Measurements from ENCODE around the gene UNC13C.

UNC13C gene

GRCh38 chr15:54580643-54581042 lies 602.4 kb downstream of the UNC13C start:
- no peak for DNase-seq (ENCODE audit: low read depth in 1 of 2, low spot score in 1 of 2)
- Histone ChIP-seq H3K27me3 (ENCODE audit: insufficient read depth, poor library complexity, severe bottlenecking) (no peaks in the 10 kb centered on the region), H3K4me3 (replicated peaks; ENCODE audit: insufficient read depth, low read length) (no peak overlapping the region), H3K27ac (replicated peaks) (no peak overlapping the region)
- TF ChIP-seq GABPA (IDR thresholded peaks at IDR 0.05; ENCODE audit: low read depth) (no peak), REST (IDR thresholded peaks at IDR 0.05; ENCODE audit: insufficient replicate concordance, low read depth) (no peak), POLR2AphosphoS5 (IDR thresholded peaks at IDR 0.05; ENCODE audit: low read depth) (no peak), CTCF (IDR thresholded peaks at IDR 0.05; ENCODE audit: insufficient read depth, low read length) (no peak), SPI1 (IDR thresholded peaks at IDR 0.05; ENCODE audit: borderline replicate concordance, low read depth) (no peak)

DNA sequence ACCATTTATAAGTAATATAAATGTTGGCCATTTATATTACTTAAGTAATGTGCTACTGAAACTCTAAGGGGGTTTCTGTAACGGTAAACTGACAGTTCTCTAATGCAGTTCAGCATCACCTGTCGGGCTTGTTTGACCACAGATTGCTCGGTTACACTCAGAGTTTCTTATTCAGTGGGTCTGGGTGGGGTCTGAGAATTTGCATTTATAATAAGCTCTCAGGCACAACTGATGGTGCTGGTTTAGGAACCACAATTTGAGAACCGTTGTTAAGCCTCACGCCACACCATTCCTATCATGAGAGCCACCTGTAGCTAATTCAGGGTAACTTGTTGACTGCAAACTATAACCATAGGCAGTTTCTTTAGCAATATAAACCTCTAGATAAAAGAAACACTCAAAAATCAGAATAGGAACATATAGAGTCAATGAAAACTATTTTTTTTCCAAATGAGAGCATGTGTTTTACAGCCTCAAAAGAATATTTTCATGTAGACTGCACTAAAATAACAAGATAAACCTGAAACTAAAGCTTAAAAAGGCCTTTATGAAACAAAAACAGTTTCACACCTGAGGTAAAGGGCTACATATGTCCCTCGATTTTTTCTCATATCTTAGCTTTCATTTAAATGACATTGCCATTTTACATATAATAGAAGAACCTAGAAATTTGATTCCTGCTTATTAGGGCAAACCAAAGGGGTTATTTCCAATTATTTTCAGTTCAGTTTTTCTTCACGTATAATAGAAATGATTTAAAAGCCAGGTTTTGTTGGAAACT lies 604.8 kb downstream of the UNC13C start:
- TF ChIP-seq GABPA (IDR thresholded peaks at IDR 0.05; ENCODE audit: low read depth) (no peak), SPI1 (IDR thresholded peaks at IDR 0.05; ENCODE audit: borderline replicate concordance, low read depth) (no peak), POLR2AphosphoS5 (IDR thresholded peaks at IDR 0.05; ENCODE audit: low read depth) (no peak), CTCF (IDR thresholded peaks at IDR 0.05; ENCODE audit: insufficient read depth, low read length) (no peak), REST (IDR thresholded peaks at IDR 0.05; ENCODE audit: insufficient replicate concordance, low read depth) (no peak)
- no peak for DNase-seq (ENCODE audit: low read depth in 1 of 2, low spot score in 1 of 2)
- Histone ChIP-seq H3K4me3 (replicated peaks; ENCODE audit: insufficient read depth, low read length) (no peak overlapping the region), H3K27me3 (ENCODE audit: insufficient read depth, poor library complexity, severe bottlenecking) (no peaks in the 10 kb centered on the region), H3K27ac (replicated peaks) (no peak overlapping the region)

DNA sequence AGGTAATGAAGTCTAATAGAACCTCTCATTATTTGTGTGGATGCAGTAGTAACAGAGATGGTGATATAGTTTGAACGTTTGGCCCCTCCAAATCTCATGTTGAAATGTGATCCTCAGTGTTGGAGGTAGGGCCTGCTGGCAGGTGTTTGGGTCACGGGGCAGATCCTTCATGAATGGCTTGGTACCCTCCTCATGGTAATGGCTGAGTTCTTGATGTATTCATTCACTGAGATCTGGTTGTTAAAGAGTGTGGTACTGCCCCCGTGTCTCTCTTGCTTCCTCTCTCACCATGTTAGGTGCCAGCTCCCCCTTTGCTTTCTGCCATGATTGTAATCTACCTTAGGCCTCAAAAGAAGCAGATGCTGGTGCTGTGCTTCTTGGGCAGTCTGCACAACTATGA lies 606.8 kb downstream of the UNC13C start:
- no peak for DNase-seq (ENCODE audit: low read depth in 1 of 2, low spot score in 1 of 2)
- H3K27me3 ChIP-seq (ENCODE audit: insufficient read depth, poor library complexity, severe bottlenecking), result no peaks in the 10 kb centered on the region
- TF ChIP-seq POLR2AphosphoS5 (IDR thresholded peaks at IDR 0.05; ENCODE audit: low read depth) (no peak), REST (IDR thresholded peaks at IDR 0.05; ENCODE audit: insufficient replicate concordance, low read depth) (no peak), SPI1 (IDR thresholded peaks at IDR 0.05; ENCODE audit: borderline replicate concordance, low read depth) (no peak), GABPA (IDR thresholded peaks at IDR 0.05; ENCODE audit: low read depth) (no peak), CTCF (IDR thresholded peaks at IDR 0.05; ENCODE audit: insufficient read depth, low read length) (no peak)
- H3K4me3 ChIP-seq (replicated peaks; ENCODE audit: insufficient read depth, low read length), result no peak overlapping the region
- H3K27ac ChIP-seq (replicated peaks), result no peak overlapping the region
